H1 (cell line): Measurements from ENCODE around the gene FBXW8. TPM values are rescaled to one million over a fixed set of nuclear protein-coding genes. Genes with fewer than 3 reads are reported as not detected.

Experiments
- CTCF ChIA-PET: fragments of 300-600 bp; sonication (Branson Sonifier 250); formaldehyde crosslinking; loops from one replicate; lab custom pipeline; 2021; ENCODE audit not compliant: partially characterized antibody; lab: Charles Lee
- POLR2A ChIA-PET: fragments of 300-600 bp; sonication (Branson Sonifier 250); formaldehyde crosslinking; loops from one replicate; lab custom pipeline; 2021; ENCODE audit warnings: inconsistent platforms; ENCODE audit not compliant: partially characterized antibody; lab: Charles Lee
- DNase-seq, 2 experiments: peaks; one replicate each; pipeline versions ENCODE4 v3.0.0 to v3.0.0-alpha.2; 2010 to 2022; ENCODE audit warnings: low spot score in 2 of 2, low read depth in 1 of 2, mixed read lengths in 1 of 2
- FAIRE-seq: peaks from 2 replicates; lab custom pipeline; 2011; peaks lifted over from hg19 to GRCh38; lab: Jason Lieb, UNC
- H2AFZ ChIP-seq: 2 replicates; pipeline ENCODE4 v1.8.1; 2012; ENCODE audit warnings: low read length, inconsistent platforms
- H2AK5ac ChIP-seq: 2 replicates; pipeline ENCODE4 v1.6.1; 2013; ENCODE audit warnings: low read depth, low read length
- H2BK120ac ChIP-seq: replicated peaks from 2 replicates; pipeline ENCODE3; 2013; ENCODE audit warnings: low read depth, low read length, inconsistent platforms
- H2BK12ac ChIP-seq: 2 replicates; pipeline ENCODE4 v1.6.1; 2013; ENCODE audit warnings: low read depth, low read length
- H2BK15ac ChIP-seq: 2 replicates; pipeline ENCODE4 v1.6.1; 2013; ENCODE audit warnings: low read length
- H2BK20ac ChIP-seq: 2 replicates; pipeline ENCODE4 v1.6.1; 2013; ENCODE audit warnings: low read length
- H2BK5ac ChIP-seq: 2 replicates; pipeline ENCODE4 v1.6.1; 2013; ENCODE audit warnings: low read depth, low read length
- H3K14ac ChIP-seq: 2 replicates; pipeline ENCODE4 v1.6.1; 2013; ENCODE audit warnings: inconsistent platforms; ENCODE audit not compliant: insufficient read length
- H3K18ac ChIP-seq: 2 replicates; pipeline ENCODE4 v1.6.1; 2013; ENCODE audit warnings: low read length; ENCODE audit errors: extremely low read depth
- H3K23ac ChIP-seq: 2 replicates; pipeline ENCODE4 v1.6.1; 2013; ENCODE audit warnings: inconsistent platforms; ENCODE audit not compliant: insufficient read length
- H3K23me2 ChIP-seq: 2 replicates; pipeline ENCODE4 v1.6.1; 2013; ENCODE audit warnings: low read depth, low read length
- H3K27ac ChIP-seq: 2 replicates; pipeline ENCODE4 v1.6.1; 2011; ENCODE audit warnings: low read depth, low read length, inconsistent platforms
- H3K27me3 ChIP-seq, 4 experiments: replicated peaks in 1 of 4; 1 replicate in 1 of 4; 2 replicates in 3 of 4; pipeline versions ENCODE4 v1.6.1 to v1.8.1; 2011 to 2013; ENCODE audit warnings: low read length in 3 of 4, mild to moderate bottlenecking in 3 of 4, inconsistent platforms in 2 of 4, mixed read lengths in 2 of 4, moderate library complexity in 1 of 4; ENCODE audit not compliant: control insufficient read depth in 3 of 4, insufficient read depth in 3 of 4; ENCODE audit errors: extremely low read depth in 1 of 4
- H3K36me3 ChIP-seq, 4 experiments: 2 replicates each; pipeline versions ENCODE4 v1.6.1 to v1.8.1; 2011 to 2013; ENCODE audit warnings: mild to moderate bottlenecking in 4 of 4, low read length in 3 of 4, moderate library complexity in 2 of 4, control low read depth in 1 of 4, inconsistent platforms in 1 of 4; ENCODE audit not compliant: insufficient read depth in 4 of 4, control insufficient read depth in 2 of 4
- H3K4ac ChIP-seq: replicated peaks from 2 replicates; pipeline ENCODE3; 2013; ENCODE audit warnings: low read length, low read depth, mixed read lengths, inconsistent platforms; ENCODE audit not compliant: insufficient read length
- H3K4me1 ChIP-seq, 4 experiments: replicated peaks in 1 of 4; 1 replicate in 1 of 4; 2 replicates in 3 of 4; pipeline versions ENCODE4 v1.6.1 to v1.8.1; 2011 to 2013; ENCODE audit warnings: low read length in 3 of 4, inconsistent platforms in 2 of 4, mixed read lengths in 1 of 4; ENCODE audit not compliant: insufficient read depth in 4 of 4, control insufficient read depth in 3 of 4
- H3K4me2 ChIP-seq, 2 experiments: 2 replicates each; pipeline versions ENCODE4 v1.6.1 to v1.8.1; 2011 to 2013; ENCODE audit warnings: low read depth in 2 of 2, low read length in 2 of 2, control low read depth in 1 of 2, inconsistent platforms in 1 of 2, mild to moderate bottlenecking in 1 of 2; ENCODE audit not compliant: insufficient read depth in 1 of 2
- H3K4me3 ChIP-seq, 4 experiments: fragments of 200-600, 300-600 bp in 1 of 4; sonication (generic), shearing (Covaris generic), sonication (Bioruptor Twin) in 1 of 4; 2 replicates each; pipeline versions ENCODE4 v1.5.1 to v1.8.1; 2011 to 2016; ENCODE audit warnings: low read length in 4 of 4, low read depth in 3 of 4, control low read depth in 2 of 4, inconsistent platforms in 2 of 4, mild to moderate bottlenecking in 2 of 4, mixed read lengths in 1 of 4, moderate library complexity in 1 of 4; ENCODE audit not compliant: insufficient read depth in 2 of 4; ENCODE audit errors: extremely low read depth in 1 of 4
- H3K56ac ChIP-seq: replicated peaks from 2 replicates; pipeline ENCODE3; 2013; ENCODE audit warnings: low read depth, mild to moderate bottlenecking, mixed read lengths, low read length, inconsistent platforms; ENCODE audit not compliant: insufficient read length
- H3K79me1 ChIP-seq: 2 replicates; pipeline ENCODE4 v1.6.1; 2013; ENCODE audit warnings: low read depth, low read length, control low read depth
- H3K79me2 ChIP-seq, 2 experiments: 2 replicates each; pipeline versions ENCODE4 v1.6.1 to v1.8.1; 2012 to 2013; ENCODE audit warnings: low read length in 2 of 2, mild to moderate bottlenecking in 2 of 2, inconsistent platforms in 1 of 2; ENCODE audit not compliant: insufficient read depth in 2 of 2, control insufficient read depth in 1 of 2
- H3K9ac ChIP-seq, 4 experiments: replicated peaks in 1 of 4; 1 replicate in 1 of 4; 2 replicates in 3 of 4; pipeline versions ENCODE4 v1.6.1 to v1.8.1; 2011 to 2013; ENCODE audit warnings: low read depth in 3 of 4, low read length in 3 of 4, control low read depth in 2 of 4, mild to moderate bottlenecking in 2 of 4, moderate library complexity in 2 of 4, inconsistent platforms in 1 of 4; ENCODE audit errors: extremely low read depth in 1 of 4
- H3K9me3 ChIP-seq, 2 experiments: 2 replicates each; pipeline versions ENCODE4 v1.6.1 to v1.8.1; 2012 to 2013; ENCODE audit warnings: mild to moderate bottlenecking in 2 of 2, moderate library complexity in 2 of 2, control low read depth in 1 of 2, inconsistent platforms in 1 of 2, low read depth in 1 of 2, low read length in 1 of 2, mixed read lengths in 1 of 2; ENCODE audit not compliant: insufficient read depth in 2 of 2
- H4K20me1 ChIP-seq, 2 experiments: replicated peaks in 1 of 2; 2 replicates each; pipeline versions ENCODE3 to v1.8.1; 2011 to 2013; ENCODE audit warnings: inconsistent platforms in 2 of 2, low read length in 2 of 2, mild to moderate bottlenecking in 1 of 2; ENCODE audit not compliant: insufficient read depth in 2 of 2, control insufficient read depth in 1 of 2
- H4K5ac ChIP-seq: 2 replicates; pipeline ENCODE4 v1.6.1; 2013; ENCODE audit warnings: low read length, low read depth, mixed read lengths, inconsistent platforms; ENCODE audit not compliant: insufficient read length
- H4K8ac ChIP-seq: 2 replicates; pipeline ENCODE4 v1.8.0; 2013; ENCODE audit warnings: mild to moderate bottlenecking, moderate library complexity, low read length, inconsistent platforms; ENCODE audit not compliant: insufficient read depth; ENCODE audit errors: extremely low read depth
- H4K91ac ChIP-seq: replicated peaks from 2 replicates; pipeline ENCODE3; 2013; ENCODE audit warnings: low read length, mixed read lengths, inconsistent platforms; ENCODE audit not compliant: insufficient read length
- ASH2L ChIP-seq: fragments of 200-600, 300-600 bp; sonication (generic); IDR thresholded peaks from one replicate; pipeline ENCODE4 v1.7.1; 2017; ENCODE audit warnings: low read length
- BCL11A ChIP-seq, 2 experiments: IDR thresholded peaks; one replicate each; pipeline ENCODE4 v1.6.1; 2011; ENCODE audit warnings: low read depth in 2 of 2, low read length in 2 of 2, mild to moderate bottlenecking in 2 of 2
- CBX5 ChIP-seq: fragments of 300-800, 300-1000 bp; sonication (generic); IDR thresholded peaks from 2 replicates; pipeline ENCODE4 v1.7.1; 2016; ENCODE audit warnings: antibody characterized with exemption, low read length, low read depth
- CHD2 ChIP-seq: IDR thresholded peaks from 2 replicates; pipeline ENCODE4 v1.6.1; 2012; ENCODE audit warnings: low read length, improper control_type of control experiment
- CREB1 ChIP-seq: IDR thresholded peaks from 2 replicates; pipeline ENCODE4 v1.6.1; 2012; ENCODE audit warnings: inconsistent platforms
- CTCF ChIP-seq, 3 experiments: IDR thresholded peaks; 1 replicate in 2 of 3; 2 replicates in 1 of 3; pipeline versions ENCODE4 v1.5.1 to v1.6.1; 2011; ENCODE audit warnings: low read length in 3 of 3, mild to moderate bottlenecking in 3 of 3, inconsistent platforms in 2 of 3, low read depth in 1 of 3, moderate library complexity in 1 of 3; ENCODE audit not compliant: insufficient read depth in 1 of 3; ENCODE audit errors: control extremely low read depth in 1 of 3
- HDAC2 ChIP-seq, 2 experiments: fragments of 300-600 bp in 1 of 2; sonication (generic) in 1 of 2; IDR thresholded peaks; 2 replicates each; pipeline ENCODE4 v1.6.1; 2011 to 2012; ENCODE audit warnings: low read depth in 2 of 2, low read length in 2 of 2, mild to moderate bottlenecking in 2 of 2, moderate library complexity in 2 of 2, borderline replicate concordance in 1 of 2, inconsistent platforms in 1 of 2
- HDAC6 ChIP-seq: IDR thresholded peaks from one replicate; pipeline ENCODE4 v1.7.1; 2012; ENCODE audit warnings: low read depth, mild to moderate bottlenecking, inconsistent platforms, low read length, moderate library complexity
- MAX ChIP-seq: IDR thresholded peaks from 2 replicates; pipeline ENCODE4 v1.6.1; 2012; ENCODE audit warnings: inconsistent platforms
- POLR2A ChIP-seq, 2 experiments: IDR thresholded peaks; 1 replicate in 1 of 2; 2 replicates in 1 of 2; pipeline ENCODE4 v1.6.1; 2011; ENCODE audit warnings: low read depth in 2 of 2, low read length in 2 of 2, mild to moderate bottlenecking in 2 of 2; ENCODE audit errors: control extremely low read depth in 1 of 2
- POU5F1 ChIP-seq: IDR thresholded peaks from 2 replicates; pipeline ENCODE4 v1.6.1; 2011; ENCODE audit warnings: low read depth, mild to moderate bottlenecking, low read length, moderate library complexity
- RBBP5 ChIP-seq: IDR thresholded peaks from 2 replicates; pipeline ENCODE4 v1.7.1; 2012; ENCODE audit warnings: low read depth, mild to moderate bottlenecking, inconsistent platforms, low read length, moderate library complexity, borderline replicate concordance
- SP2 ChIP-seq: IDR thresholded peaks from 2 replicates; pipeline ENCODE4 v1.6.1; 2012; ENCODE audit warnings: mild to moderate bottlenecking, low read length, inconsistent platforms
- WGBS, 2 experiments: shearing (Covaris generic) in 1 of 2; methylation state at CpG; one replicate each; pipeline versions ENCODE4 v1.1.6 to v1.1.7; 2013 to 2015; ENCODE audit warnings: low lambda C conversion rate in 2 of 2, mixed read lengths in 2 of 2, inconsistent platforms in 1 of 2, low coverage in 1 of 2, missing lambda C conversion rate in 1 of 2; ENCODE audit not compliant: insufficient replicate concordance in 2 of 2, insufficient coverage in 1 of 2, insufficient read length in 1 of 2; ENCODE audit errors: extremely low coverage in 1 of 2, missing lambda C conversion rate in 1 of 2; 5-methylcytosine and 5-hydroxymethylcytosine counted together
- polyA plus RNA-seq, 7 experiments: library from polyadenylated mRNA; depleted of rRNA in 3 of 7; stranded (reverse) in 5 of 7; unstranded in 2 of 7; fragments of >200 nt in 5 of 7; fragments of 200-250 nt in 2 of 7; gene quantifications; 1 replicate in 5 of 7; 2 replicates in 1 of 7; 4 replicates in 1 of 7; pipeline versions ENCODE4 v1.2.1 to v1.2.3, GENCODE V29; 2011 to 2013; ENCODE audit warnings: missing spikeins in 2 of 7, mixed read lengths in 2 of 7
- total RNA-seq: library from RNA; stranded (reverse); fragmentation: NEBNext Ultra II Directional; extraction: Animal tissue kit (Norgen Biotek cat#: 25700); gene quantifications from 2 replicates; pipeline ENCODE4 v1.2.1, GENCODE V29; 2021

Gene FBXW8
- total and polyA plus RNA-seq, 2 of the 8 experiments (the other 6 are each of a cell fraction or from before 2014, with no cell fraction given), result 15.8 to 16.0 TPM

- Histone ChIP-seq H3K56ac (no peak overlapping the region), H3K18ac (no peak overlapping the region), H3K23me2 (no peaks in the 10 kb centered on the region), H2BK20ac (no peak overlapping the region; the same call in 1 of the 2 replicates), H3K36me3 (no peaks in the 10 kb centered on the region), H2BK120ac (no peak overlapping the region), H3K23ac (no peak overlapping the region), H3K9me3 (no peaks in the 10 kb centered on the region), H4K91ac (no peak overlapping the region), H3K27ac (no peak overlapping the region), H4K20me1 (no peaks in the 10 kb centered on the region), H3K79me1 (no peaks in the 10 kb centered on the region), H4K8ac (no peak overlapping the region), H3K4me3 (no peak overlapping the region), H2BK15ac (no peak overlapping the region), H3K4me1 (peaks cover 0 to 19% (median 15%) of the 10 kb centered on the region in 4 experiments; a peak in 6 of 7 replicates), H3K4me2 (no peak overlapping the region), H2AK5ac (no peak overlapping the region), H2BK5ac (no peak overlapping the region), H3K27me3 (no peaks in the 10 kb centered on the region), H3K4ac (no peak overlapping the region), H2AFZ (no peak overlapping the region), H4K5ac (no peak overlapping the region), H3K9ac (no peak overlapping the region), H2BK12ac (no peak overlapping the region), H3K79me2 (no peaks in the 10 kb centered on the region), H3K14ac (no peak overlapping the region)
- CTCF ChIA-PET, result interaction anchor here (0.7 to 2.7 kb wide), 8 partner anchors 11 to 74 kb away, joined by 3 to 21 read pairs (median 6); no protein-coding TSS in a partner anchor
- WGBS, 2 experiments, result 70% methylated on average over 6 of the region's 6 CpGs; no CpG with 5 or more reads in 1 of the 2 experiments
- FAIRE-seq (no peak), DNase-seq (no peak)
- POLR2A ChIA-PET, result no interaction called here
- TF ChIP-seq SP2 (no peak), CHD2 (no peak), ASH2L (no peak), CTCF (IDR thresholded peaks at IDR 0.05; ENCODE audit: control extremely low read depth in 1 of 3, insufficient read depth in 1 of 3, low read depth in 1 of 3, low read length in 3 of 3) (peak; percentile 16 to 36 (median 34); a peak in 3 of 4 replicates), CBX5 (no peak), POLR2A (IDR thresholded peaks at IDR 0.05; ENCODE audit: control extremely low read depth in 1 of 2, low read depth in 2 of 2, low read length in 2 of 2) (no peak), RBBP5 (no peak), HDAC6 (no peak), POU5F1 (no peak), BCL11A (IDR thresholded peaks at IDR 0.05; ENCODE audit: low read depth in 2 of 2, low read length in 2 of 2) (no peak), MAX (peak; percentile 37; the same call in 1 of the 2 replicates), HDAC2 (IDR thresholded peaks at IDR 0.05; ENCODE audit: borderline replicate concordance in 1 of 2, low read depth in 2 of 2, low read length in 2 of 2) (no peak), CREB1 (no peak)
Observed at GRCh38 chr12:117046011-117046369, 135.2 kb downstream of the FBXW8 start.
